Left renal pelvis (tissue), 4 donors: Measurements from ENCODE around the gene PAN3. TPM values are rescaled to one million over a fixed set of nuclear protein-coding genes. Genes with fewer than 3 reads are reported as not detected.
"Not testable (repeated sequence)": the region's sequence is repeated elsewhere in the genome, so short reads cannot be mapped to it uniquely, and the experiment has no call there.

Source experiments
- DNase-seq, 4 donors: peaks; one replicate each; pipeline ENCODE4 v3.0.0-alpha.2; 2013; ENCODE audit warnings: low read depth in 4 of 4, low spot score in 3 of 4
- polyA plus RNA-seq, 4 donors: library from polyadenylated mRNA; unstranded; fragments of 120-200 nt; gene quantifications; one replicate each; pipeline ENCODE4 v1.2.1, GENCODE V29; 2013; ENCODE audit not compliant: insufficient read length in 4 of 4

The PAN3 gene, protein sequence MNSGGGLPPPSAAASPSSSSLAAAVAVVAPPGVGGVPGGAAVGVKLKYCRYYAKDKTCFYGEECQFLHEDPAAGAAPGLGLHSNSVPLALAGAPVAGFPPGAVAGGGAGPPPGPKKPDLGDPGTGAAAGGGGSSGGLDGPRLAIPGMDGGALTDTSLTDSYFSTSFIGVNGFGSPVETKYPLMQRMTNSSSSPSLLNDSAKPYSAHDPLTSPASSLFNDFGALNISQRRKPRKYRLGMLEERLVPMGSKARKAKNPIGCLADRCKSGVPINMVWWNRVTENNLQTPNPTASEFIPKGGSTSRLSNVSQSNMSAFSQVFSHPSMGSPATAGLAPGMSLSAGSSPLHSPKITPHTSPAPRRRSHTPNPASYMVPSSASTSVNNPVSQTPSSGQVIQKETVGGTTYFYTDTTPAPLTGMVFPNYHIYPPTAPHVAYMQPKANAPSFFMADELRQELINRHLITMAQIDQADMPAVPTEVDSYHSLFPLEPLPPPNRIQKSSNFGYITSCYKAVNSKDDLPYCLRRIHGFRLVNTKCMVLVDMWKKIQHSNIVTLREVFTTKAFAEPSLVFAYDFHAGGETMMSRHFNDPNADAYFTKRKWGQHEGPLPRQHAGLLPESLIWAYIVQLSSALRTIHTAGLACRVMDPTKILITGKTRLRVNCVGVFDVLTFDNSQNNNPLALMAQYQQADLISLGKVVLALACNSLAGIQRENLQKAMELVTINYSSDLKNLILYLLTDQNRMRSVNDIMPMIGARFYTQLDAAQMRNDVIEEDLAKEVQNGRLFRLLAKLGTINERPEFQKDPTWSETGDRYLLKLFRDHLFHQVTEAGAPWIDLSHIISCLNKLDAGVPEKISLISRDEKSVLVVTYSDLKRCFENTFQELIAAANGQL
- polyA plus RNA-seq, result 10 to 100 TPM; 42.3 to 61.1 (median 55.7) TPM

DNA sequence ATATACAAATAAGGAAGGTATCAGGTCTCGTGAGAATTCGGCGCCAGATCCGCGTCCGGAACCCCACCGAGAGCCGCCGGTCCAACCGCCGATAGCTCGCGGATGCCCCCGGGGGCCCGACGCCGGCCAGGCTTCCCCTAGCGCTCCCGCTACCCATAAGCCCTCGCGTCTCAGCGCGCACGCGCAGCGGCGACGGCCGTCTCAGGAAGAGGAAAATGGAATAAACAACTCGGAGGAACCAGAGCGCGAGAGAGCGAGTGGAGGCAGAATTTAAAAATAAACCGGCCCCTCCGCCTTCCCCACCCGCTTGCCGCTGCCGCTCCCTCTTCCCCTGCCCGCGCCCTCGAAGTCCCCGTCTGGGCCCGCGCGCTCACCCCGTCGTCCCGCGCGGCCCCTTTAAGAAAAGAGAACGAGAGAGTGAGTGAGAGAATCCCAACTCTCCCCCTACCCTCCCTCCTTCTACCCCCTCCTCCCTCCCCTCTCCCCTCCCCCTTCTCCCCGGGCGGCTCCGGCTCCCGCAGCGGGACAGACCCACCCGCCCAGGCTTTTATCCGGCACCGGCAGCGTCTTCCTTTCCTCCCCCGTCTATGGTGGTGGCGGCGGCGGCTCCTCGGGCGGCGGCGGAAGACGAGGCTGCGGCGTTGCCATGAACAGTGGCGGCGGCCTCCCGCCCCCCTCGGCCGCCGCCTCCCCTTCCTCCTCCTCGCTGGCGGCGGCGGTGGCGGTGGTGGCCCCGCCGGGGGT lies at the start of gene PAN3:
PAN3 (plus strand) TSS at position 534 of the 744 bp plus-strand sequence; CDS start at position 647, 113 bp downstream.
- peak; percentile 84 to 87 (median 85) for DNase-seq

DNA sequence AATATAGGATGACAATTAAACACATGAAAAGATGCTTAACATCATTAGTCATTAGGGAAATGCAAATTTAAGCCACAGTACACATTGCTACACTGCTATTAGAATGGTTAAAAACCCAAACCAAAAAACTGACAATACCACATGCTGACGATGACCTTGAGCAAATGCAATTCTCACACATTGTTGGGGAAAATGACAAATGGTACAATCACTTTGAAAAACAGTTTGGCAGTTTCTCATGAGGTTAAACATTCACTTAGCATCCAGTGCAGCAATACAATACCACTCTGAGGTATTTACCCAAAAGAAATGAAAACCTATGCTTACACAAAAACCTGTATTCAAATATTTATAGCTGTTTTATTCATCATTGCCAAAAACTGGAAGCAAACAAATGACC lies 49.3 kb upstream of the PAN3 start:
- no peak for DNase-seq

DNA sequence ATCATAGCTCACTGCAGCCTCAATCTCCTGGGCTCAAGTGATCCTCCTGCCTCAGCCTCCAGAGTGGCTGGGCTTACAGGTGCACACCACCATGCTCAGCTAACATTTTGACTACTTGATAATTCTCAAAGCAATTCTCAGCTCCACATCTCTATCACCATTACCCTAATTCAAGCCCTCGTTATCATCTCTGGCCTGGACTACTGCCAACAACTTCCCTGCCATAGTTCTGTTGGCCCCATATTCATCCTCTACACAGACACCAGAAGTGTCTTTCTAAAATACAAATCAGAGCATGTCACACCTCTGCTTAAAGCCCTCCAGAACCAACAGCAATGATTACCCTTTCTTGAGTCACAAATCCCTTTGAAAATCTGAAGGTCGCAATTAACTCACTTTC lies 45.9 kb upstream of the PAN3 start:
- DNase-seq, result no peak

DNA sequence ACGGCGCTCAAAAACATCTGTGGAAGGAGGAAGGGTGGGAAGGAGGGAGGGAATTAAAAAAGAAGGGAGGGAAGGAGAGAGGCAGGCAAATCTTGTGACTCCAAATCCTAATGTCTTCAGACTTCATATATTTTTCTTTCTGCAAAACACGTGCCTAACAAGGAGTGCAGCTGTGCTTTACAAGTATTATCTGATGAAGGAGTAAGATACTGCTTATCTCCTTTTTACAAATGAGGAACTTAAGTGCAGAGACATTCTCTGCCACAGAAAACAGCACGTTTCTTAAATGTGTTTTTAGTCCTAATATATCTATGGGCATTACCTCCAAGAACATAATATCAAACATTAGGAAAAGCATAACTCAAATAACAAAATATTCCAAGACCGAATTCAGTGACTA lies 44.5 kb upstream of the PAN3 start:
- DNase-seq, result no peak

DNA sequence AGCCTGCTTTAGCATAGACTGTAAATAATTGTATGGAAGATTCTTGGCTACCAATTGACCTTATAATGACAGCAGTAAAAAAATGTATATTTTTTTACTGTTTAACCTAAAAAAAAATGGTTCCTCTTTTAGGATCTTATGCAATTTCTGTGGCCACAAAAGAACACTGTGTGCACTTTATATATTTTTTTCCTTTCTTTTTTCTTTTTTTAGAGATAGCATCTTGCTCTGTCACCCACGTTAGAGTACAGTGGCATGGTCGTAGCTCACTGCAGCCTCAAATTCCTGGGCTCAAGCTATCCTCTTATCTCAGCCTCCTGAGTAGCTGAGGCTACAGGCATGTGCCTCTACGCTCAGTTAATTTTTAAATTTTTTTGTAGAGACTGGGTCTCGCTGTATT lies 44.0 kb upstream of the PAN3 start:
- no peak for DNase-seq

DNA sequence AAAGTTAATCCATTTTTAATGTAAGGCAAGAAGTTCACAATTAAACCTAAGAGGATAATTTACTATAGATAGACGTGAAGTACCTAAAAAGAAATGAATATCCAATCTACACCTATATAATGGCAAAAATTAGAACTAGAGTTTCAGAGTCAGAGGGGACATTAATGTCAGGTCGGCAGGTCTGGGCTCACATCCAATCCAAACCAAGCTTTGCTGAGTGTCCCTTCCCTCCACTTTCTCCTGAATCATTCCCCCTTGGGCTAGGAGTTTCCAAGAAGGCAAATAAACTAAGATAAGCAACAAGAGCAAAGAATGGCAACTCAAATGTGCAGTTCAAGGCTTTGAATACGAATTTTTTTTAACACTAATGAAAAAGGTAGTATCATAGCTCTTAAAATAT lies 40.8 kb upstream of the PAN3 start:
- no peak for DNase-seq

DNA sequence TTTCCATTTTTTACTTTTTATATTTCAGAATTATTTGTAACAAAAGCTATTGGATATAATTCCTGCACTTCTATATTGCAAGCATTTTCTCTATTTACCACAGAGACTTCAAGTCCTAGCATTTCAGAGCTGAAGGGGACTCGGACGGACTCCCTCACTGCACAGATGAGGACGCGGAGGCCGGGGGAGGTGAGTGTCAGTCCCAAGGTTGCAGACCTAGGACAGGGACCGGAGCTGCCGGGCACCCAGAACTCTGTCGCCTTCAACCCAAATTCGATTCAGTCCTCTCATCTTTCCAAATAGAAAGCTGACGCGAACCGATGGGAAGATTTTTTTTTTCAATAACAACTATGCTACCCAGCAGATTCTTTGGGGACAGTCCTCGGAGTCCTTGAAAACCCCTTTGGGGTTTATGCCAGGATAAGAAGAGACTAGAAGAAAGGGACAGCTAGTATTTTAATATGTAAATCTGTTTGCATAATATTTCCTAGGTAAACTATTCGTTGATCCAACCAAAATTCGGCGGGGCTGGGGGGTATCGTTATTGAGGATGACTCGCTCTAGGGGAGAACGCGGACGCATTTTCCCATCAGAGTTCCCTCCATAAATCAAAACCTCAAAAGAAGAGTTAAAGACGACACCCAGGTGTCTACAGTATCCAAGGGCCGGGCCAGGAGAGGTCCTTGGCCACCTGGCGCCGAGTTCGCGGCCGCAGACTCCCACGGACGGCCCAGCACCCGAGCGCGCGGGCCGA lies 38.8 kb upstream of the PAN3 start:
- DNase-seq, result no peak

DNA sequence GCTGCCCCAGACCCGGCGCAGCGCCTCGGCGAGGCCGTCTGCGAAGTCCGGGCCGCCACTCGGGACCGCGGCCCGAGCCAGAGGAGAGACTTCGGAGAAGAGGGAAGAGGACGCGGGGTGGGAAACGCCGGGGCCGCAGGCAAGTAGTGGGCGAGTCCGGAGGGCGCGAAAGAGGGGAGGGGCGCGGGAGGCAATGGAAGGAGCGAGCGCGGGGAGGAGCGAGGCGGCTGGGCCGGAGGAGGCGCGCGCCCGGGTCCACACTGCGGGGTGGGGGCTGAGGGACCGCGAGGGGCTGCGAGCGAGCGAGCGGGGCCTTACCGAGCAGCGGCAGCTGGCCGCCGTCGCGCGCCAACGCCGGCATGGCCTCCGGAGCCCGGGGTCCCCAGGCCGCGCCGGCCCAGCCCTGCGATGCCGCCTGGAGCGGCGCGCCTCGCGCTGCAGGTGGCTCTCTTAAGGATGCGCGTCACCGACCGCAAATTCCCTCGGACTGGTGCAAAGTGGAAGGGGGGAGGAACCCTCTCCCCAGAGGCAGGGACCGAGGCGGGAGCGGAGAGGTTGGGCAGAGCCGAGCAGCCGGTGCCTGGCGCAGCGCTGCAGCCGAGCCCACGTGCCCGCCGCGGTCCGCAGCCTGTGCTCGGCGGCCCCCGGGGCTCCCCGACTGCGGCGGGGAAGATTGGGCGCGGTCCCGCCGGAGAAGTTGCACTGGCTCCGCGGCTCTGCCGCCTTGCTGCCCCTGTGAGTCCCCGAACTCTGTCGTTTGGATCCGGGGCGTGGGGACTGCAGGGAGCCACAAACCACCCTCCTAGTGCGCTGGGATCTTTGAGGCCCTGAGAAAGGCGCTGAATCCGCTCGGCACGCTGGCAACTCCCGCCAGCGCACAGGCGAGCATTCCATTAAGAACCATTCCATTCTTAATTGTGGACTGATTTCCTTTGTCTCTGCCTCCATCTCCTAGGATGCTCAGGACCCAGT lies 37.9 kb upstream of the PAN3 start, which contains the start of gene FLT3:
FLT3 (minus strand) TSS at position 427 of the 972 bp plus-strand sequence; CDS start at position 361, 66 bp downstream.
- DNase-seq, result peak in 2 of 4 donors; percentile 25 to 29

DNA sequence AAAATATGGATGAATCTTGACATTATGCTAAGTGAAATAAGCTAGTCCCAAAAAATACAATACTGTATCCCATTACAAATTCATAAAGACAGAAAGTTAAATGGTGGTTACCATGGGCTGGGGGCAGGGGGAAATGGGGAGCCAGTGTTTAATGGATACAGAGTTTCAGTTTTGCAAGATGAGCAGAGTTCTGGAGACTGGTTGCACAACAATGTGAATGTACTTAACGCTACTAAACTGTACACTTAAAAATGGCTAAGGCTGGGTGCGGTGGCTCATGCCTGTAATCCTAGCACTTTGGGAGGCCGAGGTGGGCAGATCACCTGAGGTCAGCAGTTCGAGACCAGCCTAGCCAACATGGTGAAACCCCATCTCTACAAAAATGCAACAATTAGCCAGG lies 36.5 kb upstream of the PAN3 start:
- DNase-seq, result not testable (repeated sequence)

DNA sequence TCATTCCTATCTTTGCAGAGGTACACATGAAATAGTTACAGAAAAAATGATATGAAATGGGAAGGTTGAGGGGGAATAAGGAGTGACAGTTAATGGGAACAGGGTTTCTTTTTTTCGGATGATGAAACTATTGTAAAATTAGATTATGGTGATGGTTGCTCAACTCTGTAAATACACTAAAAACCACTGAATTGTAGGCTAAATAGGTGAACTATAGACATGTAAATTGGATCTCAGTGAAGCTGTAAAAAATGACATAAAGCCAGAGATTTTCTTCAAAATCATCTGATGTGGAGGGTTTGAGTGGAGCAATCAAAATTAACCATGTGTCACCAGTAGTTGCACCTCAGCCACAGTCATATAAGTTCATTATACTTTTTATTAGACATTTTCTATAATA lies 31.4 kb upstream of the PAN3 start:
- no peak for DNase-seq

DNA sequence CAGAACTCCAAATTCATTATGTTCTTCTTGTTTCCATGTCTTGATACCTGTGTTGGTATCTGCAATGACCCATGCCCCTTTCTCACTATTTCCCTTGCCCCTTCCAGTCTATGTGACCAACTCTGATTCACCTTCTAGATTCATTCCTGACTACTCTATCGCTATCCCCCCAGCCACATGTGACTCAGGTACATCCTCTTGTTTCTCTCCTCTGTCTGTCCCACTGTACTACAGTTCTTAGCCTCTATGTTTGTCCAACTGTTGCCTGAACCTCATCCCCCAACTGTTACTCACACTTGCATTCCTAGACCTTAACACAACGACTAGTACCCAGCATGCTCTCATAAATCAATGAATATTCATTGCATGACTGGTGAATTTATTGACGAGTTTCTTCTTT lies 27.9 kb upstream of the PAN3 start:
- DNase-seq, result no peak

DNA sequence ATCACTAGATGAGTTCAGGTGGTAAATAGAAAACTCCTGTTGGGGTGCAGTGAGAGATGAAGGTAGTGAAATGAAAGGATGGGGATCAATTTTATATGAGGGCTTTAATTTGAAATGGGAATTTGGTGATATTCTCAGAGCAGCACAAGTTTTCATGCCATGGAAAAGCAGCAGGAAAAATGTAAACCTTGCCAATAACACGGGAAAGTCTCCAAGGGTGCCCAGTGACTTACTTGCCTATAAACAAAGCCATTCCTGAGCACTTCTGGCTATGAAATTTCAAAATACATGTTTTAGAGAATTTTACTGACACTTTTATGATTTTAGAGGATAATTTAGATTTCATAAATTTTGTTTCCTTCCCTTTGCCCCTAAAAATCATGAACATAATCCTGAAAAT lies 21.6 kb upstream of the PAN3 start:
- DNase-seq, result no peak

DNA sequence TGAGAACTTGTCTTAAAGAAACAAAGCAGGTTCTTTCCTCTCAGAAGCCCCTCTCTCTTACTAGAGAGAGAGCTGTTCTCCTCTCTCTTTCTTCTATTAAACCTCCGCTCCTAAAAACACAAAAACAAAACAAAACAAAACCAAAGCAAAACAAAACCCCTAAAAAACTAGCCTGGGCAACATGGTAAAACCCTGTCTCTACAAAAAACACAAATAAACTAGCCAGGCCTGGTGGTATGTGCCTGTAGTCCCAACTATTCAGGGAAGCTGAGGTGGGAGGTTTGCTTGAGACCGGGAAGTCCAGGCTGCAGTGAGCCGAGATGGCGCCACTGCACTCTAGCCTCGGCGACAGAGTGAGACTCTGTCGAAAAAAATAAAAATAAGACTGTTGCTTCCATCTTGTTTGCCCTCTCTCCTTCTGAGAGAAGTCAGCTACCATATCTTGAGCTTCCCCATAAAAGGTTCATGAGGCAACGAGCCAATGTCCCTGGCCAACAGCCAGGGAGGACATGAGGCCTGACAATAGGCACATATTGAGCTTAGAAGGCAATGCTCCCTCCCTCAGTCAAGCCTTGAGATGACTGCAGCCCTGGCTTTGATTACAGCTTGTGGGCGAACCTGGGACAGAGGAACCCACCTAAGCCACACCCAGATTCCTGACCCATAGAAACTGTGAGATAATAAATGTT lies 20.5 kb upstream of the PAN3 start:
- no peak for DNase-seq

DNA sequence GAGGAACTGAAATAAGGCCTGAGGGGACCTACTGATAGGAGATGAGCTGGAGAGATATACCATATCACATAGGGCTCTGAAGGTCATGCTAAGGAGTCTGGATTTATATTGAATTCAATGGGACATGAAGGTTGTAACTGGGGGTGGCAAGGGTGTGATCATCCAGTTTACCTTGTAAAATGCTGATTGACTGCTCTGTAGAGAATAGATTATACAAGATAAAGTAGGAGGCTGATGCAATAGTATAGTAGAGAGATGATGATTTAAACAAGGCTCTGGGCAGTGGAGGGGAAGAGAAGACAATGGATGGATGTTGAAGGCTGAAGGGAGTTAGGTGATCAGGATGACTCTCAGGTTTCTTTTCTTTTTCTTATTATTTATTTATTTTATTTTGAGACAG lies 18.0 kb upstream of the PAN3 start:
- no peak for DNase-seq

DNA sequence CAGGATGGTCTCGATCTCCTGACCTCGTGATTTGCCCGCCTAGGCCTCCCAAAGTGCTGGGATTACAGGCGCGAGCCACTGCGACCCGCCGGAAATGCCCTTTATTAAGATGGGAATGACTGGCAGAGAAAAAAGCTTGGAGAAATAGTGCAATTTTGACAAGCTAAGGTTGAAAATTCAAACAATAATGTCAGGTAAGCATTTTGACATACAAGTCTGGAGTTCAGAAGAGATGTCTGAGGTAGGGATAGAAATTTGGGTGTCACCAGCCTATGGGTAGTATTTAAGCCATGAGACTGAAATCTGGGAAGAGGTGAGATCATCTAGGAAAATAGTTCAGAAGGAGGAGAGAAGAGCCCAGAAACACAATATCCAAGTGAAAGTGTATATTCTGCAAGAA lies 17.1 kb upstream of the PAN3 start:
- DNase-seq, result no peak

DNA sequence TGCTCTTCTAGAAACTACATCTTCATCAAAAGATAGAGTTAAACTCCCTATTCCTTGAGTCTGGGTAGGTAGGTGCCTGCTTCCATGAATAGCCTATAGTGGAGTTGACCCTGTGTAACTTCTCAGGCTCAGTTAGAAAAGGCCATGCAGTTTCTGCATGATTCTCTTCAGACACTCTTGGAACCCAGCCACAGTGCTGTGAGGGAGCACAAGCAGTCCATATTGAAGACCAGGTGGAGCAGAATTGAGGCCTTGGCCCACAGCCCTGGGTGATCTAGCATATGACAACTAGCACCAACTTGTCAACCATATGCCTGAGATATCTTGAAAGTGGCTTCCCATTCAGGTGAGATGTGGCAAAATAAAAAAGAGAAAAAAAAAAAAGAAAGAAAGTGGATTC lies 10.3 kb upstream of the PAN3 start:
- no peak for DNase-seq

DNA sequence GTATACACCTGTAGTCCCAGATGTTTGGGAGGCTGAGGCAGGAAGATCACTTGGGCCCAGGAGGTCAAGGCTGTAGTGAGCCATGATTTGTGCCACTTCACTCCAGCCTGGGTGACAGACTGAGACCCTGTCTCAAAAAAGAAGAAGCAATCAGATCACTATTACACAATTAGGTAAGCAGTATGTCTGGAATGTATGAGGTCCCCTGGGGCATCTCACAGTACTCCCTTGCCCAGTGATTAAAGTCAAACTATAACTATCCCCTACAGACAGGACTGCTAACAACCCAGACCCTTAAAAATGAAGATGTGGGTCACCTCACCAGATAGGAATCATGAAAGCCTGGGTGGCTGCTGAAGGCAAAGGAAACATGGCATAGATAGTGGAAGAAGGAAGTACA lies 9.4 kb upstream of the PAN3 start:
- DNase-seq, result no peak

DNA sequence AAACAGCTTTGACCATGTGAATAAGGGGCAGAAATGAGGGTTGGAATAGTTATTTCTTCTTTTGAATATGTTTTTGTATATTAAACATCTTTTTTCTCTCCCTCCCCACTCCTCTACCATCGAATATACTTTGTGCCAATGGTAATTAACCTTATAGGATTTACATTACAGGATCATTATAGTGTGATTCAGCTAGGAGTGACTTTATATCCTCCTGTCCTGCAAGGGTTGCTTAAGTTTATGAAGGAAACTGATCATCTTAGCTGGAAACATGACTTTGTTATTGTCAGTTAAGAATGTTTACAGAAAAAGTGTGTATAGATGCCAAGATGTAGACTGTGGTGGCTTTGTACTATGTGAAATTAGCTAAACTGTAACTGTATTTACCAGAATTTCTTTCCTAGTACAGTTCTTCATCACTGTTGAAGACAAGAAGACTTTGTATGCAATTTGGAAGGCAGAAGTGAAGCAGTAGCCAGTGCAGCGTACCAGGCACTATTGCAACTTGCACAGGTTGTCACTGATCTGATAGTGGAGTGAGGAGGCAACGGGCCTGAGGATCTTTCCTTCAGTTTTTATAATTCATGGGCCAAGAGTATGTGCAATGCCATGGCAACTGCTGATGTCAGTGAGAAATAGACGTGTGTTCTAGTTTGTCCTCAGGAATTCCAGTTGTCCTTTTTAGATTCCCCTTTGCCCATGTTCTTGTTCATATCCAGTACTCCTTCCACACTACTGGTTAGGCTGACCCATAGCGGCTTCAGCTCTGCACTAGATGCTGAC lies 8.2 kb upstream of the PAN3 start:
- no peak for DNase-seq
